NK-92 treated with Interleukin-12 subunit alpha and Interleukin-12 subunit beta, amount 100 ng/mL, for 24 hours (cell line): ENCODE measurements around the gene RELCH.

Experiments used
- DNase-seq: peaks from one replicate; lab custom pipeline; 2025; lab: John Stamatoyannopoulos, UW

The RELCH gene

DNA sequence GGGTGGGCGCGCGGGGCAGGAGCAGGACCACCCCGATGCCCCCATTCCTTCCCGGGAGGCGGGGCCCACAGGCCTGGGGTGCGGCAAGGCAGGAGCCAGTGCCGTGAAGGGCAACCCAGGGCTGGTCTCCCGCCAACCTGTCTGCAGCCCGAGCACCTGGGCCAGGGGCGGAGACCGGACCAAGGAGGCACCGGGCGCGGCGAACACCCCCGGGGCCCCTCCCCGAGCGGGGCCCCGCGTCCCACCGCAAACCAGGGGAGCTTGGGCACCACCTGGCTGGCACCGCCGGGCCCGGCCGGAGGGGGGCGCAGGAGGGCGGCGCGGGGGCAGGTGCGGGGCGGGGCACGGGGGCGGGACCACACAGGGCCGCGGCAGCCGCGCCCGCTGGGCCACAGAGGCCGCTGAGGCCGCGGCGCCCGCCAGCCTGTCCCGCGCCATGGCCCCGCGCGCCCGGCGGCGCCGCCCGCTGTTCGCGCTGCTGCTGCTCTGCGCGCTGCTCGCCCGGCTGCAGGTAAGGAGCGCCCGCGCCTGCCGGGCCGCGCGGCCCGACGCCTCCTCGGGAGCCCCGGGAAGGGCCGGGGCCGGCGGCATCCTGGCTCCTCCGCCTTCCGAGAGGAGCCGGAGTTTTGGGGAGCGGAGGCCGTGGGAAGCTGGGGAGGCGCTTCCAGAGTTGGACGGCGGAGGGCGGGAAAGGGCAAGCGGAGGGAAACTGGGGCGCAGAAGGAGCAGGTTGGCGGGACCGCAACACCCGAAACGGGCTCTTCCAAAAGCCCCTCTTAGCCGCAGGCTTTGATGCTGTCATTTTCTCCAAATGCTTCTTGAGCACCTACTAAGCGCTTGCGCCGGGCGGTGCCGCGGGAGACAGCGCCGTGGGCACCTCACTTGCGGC is 138.1 kb downstream of the RELCH start, which contains the start of gene TNFRSF11A:
Gene TNFRSF11A, plus strand, starts transcription at position 394 of the 889 bp plus-strand sequence. Its CDS starts 43 bp downstream, at position 437.
- no peak for DNase-seq

DNA sequence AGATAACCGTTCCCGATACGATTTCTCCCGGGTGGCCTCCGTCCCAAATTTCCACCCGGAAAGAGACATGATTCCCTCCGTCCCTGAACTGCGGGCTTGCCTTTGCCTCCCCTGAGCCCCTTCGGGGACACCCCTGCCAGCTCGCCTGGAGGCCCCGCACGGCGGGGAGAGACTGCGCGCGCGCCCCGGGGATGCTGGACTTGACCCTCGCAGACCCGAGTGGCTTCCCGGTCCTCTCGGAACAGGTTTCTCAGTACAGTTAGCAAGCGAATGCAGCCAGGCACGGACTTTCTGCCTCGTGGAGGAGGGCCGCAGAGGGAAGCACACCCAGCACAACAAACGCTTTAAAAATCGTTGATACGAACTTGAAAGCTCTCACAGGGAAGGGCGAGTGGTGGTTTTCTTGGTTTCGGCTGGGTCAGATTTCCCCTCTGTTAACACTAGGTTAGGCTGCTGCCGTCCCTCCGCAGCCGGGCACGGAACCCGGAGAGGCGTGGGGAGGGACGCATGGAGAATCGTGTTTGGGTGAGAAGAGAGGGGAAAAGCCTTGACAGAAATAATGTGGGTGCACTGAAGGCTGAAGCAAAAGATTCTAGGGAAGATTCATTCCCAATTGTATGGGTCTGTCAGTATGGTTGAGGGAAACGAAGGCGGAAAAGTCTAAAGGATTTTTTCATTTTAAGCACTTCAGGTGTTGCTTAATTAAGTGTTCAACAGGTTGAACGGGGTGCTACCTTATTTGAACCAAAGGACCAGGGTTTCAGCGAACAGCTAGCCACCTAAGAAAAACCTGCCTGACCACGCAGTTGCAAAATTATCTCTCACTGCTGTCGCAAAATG is 139.0 kb downstream of the RELCH start:
- no peak for DNase-seq

DNA sequence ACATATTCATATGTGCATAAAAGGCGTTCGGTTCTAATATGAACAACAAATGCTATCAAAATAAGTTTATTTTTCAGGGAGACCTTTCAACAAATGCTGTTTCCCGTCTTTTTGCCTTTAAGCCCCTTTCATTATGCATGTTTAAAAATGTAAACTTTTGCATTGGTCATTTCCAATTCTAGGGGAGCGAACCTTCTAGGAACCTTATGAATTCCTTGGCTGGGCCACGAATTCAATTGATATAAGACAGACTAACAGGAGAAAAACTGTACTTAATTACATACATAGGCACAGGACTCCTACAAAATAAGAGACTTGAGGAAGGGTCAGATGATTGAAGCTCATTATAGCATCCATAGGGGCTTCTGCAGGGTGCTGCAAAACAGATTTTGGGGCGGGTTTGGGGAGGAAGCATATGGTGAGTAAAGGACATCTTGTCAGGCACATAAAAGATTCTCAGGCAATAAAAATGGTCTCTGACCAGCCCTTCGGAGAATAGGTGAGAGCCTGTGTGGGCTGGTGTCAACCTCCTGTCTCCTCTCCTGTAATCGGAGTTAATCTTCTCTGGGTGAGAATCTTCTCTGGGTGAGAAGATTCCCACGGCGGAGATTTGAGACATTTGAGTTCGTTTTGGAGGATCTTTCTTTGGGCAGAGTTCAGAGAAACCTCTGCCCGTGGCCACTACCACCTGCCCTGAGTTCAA is 139.7 kb downstream of the RELCH start:
- no peak for DNase-seq

DNA sequence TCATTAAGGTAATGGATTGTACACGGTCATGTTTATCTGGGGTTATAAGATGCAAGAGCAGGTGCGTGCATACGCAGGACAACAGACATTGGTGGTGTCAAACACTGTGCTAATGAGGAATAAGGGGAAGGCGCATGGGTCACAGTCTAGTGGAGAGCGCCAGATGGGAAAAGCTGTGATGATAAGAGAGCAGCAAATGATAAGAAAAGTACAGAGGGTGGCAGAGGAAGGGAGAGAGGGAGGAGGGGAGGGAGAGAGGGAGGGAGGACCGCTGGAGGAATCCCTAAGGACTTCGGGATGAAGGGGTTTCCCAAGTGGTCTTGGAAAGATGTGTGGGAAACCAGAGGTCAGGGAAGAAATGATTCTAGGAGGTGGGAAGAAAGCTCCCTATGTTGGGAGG is 140.9 kb downstream of the RELCH start:
- no peak for DNase-seq

DNA sequence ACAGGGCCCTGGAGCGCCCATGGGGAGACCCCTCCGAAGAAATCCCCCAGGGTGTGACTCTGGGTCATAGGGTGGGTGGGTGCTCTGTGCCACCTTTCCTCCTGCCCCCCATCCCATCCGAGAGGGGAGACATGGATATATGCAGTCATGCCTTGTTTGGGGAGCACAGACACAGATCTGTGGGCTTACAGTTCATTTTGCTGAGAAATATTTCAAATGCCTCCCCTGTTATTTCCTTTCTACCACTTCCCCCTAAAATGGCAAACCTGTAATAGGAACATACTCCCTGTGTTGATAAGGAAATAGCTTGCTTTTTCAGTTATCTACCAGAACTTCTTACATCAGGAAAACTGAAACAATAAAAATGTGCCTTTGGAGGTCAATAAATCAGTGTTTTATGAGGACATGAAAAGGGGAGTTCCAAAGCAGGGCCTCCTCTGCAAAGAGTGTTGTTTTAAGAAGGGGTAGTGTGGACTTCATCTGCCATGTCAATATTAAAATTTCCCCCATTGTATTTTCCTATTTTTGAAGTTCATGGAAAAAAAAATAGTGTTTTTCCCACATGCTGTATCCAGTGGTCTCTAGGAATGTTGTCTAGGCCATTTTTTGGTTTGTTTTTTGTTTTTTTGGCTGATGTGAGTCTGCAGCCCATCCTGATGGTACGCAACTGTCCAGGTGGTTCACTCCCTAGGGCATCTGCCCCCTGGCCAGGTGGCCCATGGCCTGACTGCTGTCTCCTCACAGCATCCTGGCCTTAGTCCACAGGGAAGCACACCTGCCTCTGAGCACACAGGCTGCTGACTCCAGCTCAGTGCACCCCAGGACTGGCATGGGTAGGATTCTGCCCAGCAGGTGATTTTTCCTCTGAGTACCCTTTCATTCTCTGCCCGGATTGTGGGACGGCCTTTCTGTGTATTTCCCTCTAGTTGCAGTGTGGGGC is 141.8 kb downstream of the RELCH start:
- DNase-seq: no peak

DNA sequence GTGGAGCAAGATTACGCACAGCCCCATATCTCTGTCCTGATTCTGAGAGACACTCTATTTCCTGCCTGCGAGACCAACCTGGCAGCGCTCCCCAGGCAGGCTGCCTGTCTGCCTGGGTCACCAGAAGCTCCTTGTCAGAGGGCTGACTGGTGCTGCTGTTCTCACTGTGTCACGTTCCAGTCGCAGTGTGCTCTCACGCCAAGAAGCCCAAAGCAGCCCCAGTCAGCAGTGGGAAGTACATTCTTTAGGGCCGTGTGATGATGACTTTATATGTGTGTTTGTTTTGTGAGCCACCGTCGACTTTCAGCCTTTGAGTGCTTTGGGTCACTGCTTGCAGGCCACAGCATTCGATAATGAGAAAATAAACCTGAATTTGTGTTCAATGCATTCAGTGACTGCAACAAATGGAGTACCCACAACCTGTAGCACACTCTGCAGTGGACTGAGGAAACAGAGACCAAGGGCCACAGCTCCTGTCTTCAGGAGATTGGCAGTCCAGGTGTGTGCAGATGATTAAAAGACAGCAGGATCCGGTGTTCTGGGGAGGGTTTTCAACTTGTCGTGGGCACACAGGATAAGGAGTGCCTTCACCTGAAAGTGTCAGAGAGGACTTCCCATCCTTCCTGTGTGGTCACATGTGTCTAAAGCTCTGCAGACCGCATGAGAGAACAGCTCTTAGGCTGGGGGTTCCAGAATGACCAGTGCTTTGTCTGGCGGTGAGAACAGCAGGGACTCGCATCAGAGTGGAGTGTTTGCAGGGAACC is 142.8 kb downstream of the RELCH start:
- no peak for DNase-seq

DNA sequence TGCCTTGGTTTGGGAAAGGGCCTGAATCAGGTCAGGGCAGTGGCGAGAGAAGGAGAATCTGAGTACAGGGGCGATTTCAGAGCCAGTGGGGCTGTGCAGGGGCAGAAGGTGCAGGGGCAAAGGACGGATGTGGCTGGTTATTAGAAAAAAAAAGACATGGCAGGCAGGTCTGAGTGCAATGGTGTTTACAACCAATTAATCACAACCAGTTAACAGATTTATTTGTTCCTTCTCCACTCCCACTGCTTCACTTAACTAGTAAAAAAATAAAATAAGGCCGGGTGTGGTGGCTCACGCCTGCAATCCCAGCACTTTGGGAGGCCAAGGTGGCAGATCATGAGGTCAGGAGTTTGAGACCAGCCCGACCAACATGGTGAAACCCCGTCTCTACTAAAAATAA is 143.6 kb downstream of the RELCH start:
- no peak for DNase-seq

DNA sequence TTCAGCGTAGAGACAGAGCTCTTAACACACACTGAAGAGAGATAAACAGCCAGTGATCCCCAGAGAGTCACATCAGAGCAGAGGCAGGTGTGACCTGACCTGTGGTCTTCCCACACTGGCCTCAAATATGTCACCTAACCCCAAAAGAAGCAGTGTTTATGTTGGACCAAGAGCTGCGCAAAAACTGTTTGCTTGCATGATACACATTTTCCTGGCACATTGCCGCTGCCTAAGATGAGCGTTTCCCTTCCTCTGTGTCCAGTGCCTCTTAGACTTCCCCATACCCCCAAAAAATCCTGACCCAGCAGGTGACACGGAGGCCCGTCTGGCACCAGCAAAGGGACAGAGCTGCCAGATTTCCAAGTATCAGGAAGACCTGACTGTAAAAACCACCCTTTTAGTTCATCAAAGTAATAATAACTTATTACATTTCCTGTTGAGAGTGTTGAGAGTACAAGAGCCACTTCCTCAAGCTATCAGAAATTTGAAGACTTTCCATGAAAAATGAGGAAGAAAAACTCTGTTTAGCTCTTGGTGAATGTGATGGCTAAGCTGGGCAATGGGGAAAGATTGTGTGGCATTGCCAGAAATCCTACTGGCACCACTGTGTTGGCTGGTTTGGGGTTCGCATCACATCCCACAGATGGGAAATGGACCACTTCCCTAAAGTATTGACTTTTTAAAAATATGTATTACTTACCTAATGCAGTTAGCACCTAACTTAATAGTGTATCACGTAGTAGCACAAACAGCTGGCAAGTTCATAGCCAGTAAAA is 144.7 kb downstream of the RELCH start:
- no peak for DNase-seq

DNA sequence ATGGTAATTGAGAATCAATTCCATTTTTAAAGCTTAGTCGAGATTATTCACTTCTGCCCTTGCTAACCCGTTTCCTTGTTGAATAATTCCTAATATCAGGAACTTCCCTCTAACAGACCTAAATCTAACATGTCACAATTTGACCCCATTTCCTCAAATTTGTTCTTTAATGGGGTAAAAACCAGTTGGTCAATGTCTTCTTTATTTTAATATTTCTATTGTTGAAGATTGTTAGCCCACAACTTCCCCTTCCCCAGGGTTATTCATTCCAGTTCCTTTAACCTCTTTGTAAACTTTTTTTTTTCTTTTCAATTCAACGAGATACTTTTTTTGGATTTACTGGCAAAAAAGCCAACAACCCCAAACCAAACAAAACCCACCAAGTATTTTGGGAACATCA is 145.4 kb downstream of the RELCH start:
- DNase-seq: no peak

DNA sequence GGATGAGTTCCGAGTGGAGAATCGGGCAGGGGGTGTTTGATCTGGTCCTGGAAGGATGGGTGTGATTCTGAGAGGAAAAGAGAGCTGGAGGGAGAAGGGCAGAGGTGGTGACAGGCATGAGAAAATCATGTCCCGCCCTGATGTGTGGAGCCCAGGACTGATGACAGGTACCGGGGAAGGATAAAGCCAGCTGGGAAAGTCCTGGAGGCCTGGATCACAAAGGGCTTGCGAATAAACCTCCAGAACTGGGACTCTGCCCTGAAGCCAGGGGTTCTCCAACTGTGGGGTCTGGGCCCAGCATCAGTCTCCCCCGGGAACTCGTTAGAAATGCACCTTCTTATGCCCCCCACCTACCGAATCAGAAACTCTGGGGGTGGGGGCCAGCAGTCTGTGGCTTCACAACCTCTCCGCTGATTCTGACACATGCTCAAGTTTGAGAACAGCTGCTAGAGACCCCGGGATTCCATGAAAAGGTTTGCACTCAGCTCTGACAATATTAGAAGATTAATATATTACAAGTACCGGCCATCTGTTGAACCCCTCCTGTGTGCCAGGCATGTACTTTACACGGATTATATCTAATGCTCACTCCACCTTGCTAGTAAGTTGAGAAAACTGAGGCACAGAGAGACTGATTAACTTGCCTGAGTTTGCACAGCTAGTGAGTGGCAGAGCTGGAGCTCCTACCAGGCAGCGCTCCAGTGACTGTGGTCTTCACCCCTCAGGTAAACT is 146.1 kb downstream of the RELCH start:
- DNase-seq: no peak

DNA sequence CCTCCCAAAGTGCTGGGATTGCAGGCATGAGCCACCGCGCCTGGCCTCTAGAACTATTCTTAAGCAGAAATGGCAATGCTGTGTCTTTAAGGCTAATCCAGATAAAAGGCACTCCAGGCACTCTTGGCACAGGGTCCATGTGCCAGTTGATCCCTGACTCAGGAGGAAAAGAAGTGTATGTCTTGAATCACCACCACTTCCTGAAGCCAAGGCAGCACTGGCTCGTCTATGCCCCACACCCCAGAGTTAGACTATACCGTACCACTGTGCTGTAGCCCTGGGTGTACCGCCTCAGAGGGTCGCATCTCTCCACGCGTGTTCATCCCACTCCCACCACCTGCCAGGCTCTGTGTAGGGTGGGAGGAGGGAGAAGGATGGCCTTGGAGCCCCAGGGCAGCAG is 147.1 kb downstream of the RELCH start:
- DNase-seq: no peak

DNA sequence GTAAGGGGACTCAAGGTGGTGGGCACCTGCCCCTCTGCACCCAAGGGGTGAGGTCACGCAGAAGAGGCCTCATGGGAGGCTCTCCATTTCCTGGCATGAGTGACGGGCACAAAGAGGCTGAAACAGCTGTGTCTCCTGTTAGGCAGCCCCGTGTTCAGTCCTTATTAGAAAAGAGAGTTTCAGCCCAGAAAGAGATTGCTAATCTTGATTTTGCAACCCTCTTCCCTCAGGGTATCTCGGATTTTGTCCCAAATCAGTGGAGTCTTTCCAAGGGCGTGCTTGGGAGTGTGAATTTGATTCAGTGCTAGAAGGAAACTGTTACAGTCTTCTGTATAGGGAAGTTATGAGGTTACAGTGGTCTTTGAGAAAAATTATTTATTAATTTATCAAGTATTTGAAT is 148.4 kb downstream of the RELCH start:
- no peak for DNase-seq

DNA sequence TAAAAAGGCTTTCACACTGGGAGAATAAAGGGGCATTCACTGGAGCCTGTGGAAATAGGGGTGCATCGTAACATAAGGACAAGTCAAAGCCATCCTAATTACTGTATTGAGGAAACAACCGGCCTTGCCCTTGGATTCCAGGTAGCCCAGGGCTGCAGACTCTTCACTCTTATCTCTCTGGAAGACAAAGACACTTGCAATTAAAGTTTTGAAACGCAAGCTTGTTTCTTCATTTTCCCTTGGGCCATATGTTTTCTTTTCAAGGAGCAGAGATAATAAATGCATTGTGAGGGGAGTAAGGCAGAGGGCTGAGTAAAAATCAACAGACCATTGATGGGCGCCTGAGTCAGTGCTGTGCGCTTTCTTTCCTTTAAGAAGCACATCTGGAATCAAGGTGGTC is 149.6 kb downstream of the RELCH start:
- no peak for DNase-seq

DNA sequence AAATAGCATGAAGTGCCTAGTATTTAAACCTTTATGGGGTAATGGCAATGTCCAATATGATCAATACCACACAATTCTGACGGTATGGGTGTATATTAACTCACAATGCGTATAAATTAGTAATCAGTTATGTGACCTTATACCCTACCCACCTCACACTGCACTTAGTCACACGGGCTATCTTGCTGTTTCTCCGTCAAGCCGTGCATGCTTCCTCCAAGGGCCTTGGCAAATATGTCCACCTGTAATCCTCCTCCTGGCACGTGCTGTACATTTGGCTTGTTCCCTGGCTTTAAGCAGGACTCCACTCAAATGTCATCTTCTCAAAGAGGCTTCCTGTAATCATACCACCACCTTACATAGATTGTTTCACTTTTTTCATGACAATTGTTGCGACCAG is 150.3 kb downstream of the RELCH start:
- DNase-seq: no peak

DNA sequence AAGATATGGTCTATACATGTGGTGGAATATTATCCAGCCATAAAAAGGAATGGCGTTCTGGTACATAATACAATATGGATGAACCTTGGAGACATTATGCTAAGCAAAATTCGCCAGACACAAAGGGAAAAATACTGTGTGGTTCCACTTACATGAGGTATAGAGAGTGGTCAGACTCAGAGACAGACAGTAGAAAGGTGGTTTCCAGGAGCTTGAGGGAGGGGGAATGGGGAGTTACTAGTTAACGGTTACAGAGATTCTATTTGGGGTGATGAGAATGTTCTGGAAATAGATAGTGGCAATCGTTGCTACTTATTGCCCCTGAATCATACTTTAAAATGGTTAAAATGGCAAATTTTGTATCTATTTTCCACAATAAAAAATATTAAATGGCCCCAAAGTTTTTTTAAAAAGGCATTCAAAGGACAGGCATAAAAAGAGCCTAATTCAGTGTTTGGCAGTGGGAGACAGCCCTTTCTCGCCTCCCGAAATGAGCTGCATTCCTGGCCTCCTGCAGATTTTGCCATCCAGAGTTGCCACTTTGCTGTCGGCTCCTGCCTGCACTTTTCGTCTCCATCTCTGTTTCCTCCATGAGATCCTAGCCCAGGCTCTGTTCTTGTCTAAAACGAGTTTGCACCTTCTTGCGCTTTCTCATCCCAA is 151.5 kb downstream of the RELCH start:
- no peak for DNase-seq

DNA sequence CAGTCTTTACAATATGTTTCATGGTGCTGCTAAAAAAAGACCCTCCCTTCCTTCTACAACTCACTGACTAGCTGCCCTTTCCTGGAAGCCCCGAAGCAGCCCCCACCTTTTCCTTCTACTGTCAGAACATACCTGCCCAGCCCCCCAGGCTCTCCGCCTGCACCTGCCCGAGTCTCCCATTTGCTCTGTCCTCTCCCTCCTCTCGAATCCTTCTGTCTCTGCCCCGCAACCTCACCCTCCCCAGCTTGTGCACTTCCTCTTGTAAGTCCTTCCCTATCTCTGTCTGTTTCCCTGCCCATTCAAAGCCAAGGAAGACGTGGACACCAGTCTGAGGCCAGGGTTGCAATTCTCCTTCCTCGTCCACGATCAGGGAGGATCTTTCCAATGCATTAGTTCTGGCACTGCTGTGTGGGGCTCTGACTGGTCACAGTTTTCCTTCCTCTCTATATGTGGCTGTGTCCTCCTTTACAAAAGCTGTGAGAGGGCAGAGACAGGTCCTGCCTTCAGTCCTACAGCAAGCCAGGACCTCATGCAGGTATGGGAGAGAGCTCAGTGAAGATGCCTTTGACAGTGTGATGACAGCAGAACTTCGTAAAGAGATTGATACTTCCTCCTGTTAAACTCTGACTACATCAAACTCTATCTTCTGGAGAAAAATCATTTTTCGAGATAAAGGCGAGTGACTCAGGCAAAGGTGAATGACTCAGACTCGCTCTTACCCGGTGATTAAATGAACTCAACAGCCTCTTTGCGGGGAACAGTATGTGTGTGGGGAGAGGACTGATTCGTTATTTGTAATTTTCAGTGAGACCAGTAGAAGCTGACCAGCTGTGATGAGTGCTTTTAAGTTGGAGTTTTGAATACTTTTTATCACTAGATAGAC is 152.3 kb downstream of the RELCH start:
- no peak for DNase-seq

DNA sequence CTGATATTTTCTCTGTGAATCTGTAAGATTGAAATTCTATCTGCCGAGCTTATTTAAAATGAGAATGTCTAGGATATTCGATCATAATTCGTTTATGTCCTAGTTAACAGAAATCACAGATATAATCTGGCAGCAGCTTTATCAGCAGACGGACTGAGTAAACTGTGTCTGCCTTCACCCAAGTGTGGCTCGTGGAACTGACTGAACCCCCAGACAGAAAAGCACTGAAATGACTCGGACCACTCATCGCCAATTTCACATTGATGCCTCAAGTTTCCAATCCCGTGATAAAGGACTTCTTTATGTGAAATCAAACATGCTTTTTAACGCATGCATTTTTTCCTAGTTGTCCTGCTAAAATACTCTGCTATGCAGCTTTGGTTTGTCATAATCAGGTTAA is 153.9 kb downstream of the RELCH start:
- DNase-seq: no peak

DNA sequence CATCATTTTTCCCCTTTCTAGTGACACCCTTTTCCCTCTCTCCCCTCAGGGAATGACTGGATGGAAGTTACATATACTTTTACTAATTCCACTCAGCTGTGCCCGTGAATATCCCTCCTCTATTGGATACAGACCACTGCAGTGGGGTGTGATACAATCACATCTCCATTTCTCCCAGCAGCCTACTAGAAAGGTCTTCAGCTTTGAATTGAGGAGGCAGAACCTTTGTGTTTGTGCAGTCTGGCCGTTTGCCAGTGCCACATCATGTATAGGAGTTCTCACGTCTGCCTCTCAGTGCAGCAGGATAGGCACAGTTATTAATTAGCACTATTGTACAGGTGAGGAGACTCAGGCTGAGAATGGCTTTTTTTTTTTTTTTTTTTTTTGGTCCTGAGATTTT is 154.4 kb downstream of the RELCH start:
- DNase-seq: no peak
